Measurements from ENCODE around the gene FKRP.
"Not testable (repeated sequence)": the region's sequence is repeated elsewhere in the genome, so short reads cannot be mapped to it uniquely, and the experiment has no call there.

FKRP gene

DNA sequence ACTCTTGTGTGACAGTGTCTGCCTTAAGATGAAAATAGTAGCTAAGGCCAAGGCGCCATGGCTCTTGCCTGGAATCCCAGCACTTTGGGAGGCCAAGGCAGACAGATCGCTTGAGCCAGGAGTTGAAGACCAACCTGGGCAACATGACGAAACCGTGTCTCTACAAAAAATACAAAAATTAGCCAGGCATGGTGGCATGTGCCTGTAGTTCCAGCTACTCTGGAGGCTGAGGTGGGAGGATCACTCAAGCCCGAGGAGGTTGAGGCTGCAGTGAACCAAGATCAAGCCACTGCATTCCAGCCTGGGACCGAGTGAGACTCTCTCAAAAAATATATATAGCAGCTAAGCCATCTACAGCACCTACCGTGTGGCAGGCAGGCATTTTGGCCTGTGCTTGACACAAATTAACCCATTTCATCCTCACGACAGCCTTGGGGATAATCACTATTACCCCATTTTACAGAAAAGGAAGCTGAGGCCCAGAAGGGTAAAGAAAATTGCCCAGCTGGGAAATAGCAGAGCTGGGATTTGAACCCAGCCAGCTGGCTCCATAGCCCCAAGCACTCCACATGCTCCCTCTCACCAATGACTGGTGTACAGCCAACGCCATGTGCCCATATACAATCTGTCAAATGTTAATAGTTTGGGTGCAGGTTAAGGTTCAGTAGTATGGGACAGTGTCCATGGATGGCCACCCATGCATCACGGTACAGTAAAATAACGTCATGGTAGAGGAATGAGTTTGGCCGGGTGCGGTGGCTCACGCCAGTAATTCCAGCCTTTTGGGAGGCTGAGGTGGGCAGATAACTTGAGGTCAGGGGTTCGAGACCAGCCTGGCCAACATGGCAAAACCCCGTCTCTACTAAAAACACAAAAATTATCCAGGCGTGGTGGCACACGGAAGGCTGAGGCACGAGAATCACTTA is 39.5 kb downstream of the FKRP start:
- DNase-seq (ENCODE audit: low read depth): no peak

DNA sequence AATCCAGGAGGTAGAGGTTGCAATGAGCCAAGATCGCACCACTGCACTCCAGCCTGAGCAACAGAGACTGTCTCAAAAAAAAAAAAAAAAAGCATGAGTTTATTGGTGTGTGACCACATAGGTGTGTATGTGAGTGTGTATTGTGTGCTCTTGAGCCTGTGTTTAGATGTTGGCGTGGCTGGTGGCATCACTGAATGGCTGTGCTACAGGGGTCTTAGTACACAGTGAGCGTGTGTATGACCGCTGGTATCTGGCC is 40.1 kb downstream of the FKRP start:
- DNase-seq (ENCODE audit: low read depth): no peak

GRCh38 chr19:46786236-46787039 is 40.6 kb downstream of the FKRP start:
- peak; percentile 78 for DNase-seq (ENCODE audit: low read depth)

GRCh38 chr19:46787040-46787330 is 41.1 kb downstream of the FKRP start:
- no peak for DNase-seq (ENCODE audit: low read depth)

- peak; percentile 10 for DNase-seq (ENCODE audit: low read depth)
Observed at GRCh38 chr19:46787331-46788261, 41.7 kb downstream of the FKRP start.

DNA sequence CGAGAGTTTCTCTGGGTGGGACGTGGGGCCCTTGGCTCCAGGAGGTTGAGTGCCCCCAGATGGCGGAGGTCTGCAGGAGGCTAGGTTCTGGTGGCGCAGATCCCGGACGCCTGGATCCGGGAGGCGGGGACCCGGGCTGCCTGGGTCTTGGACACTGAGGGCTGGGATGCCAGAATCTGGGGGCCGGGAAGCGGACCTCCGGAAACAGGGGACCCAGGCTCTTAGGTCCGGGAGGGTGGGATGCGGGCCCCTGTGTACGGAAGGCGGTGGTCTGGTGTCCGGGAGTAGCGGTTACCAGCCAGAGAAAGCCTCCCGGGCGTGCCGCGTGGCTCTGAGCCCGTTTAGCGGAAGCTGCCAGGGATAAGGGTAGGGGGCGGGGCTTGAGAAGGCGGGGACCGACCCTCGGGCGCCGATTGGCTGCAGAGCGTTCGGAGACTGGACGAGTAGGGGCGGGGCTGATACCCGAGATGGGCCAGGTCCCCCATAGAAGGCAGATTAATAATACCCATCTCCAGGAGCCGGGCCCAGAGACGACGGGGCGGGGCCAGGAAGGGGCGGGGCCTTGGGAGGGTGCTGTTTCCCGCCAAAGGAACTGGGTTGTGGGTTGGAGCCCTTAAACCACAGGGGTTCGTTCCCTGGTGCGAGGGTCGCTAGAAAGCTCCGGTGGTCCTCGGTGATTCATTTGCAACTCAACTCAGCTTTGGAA is 42.6 kb downstream of the FKRP start, which contains the start of gene SLC1A5:
SLC1A5 (minus strand) TSS at position 333 of the 706 bp plus-strand sequence. CDS start 629 bp downstream, outside the sequence.
- peak; percentile 93 for DNase-seq (ENCODE audit: low read depth)

DNA sequence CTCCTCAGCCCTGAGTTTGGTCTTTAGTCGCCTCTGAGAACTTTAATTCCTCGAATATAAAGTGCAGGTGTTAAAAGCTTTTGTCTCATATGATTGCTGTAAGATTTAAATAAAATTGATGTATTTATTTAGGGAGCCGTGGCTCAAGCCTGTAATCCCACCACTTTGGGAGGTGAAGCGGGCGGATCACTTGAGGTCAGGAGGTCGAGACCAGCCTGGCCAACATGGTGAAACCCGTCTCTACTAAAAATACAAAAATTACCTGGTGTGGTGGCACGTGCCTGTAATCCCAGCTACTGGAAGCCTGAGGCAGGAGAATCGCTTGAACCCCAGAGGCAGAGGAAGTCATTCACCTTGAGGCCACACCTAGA is 43.1 kb downstream of the FKRP start:
- DNase-seq (ENCODE audit: low read depth): no peak

DNA sequence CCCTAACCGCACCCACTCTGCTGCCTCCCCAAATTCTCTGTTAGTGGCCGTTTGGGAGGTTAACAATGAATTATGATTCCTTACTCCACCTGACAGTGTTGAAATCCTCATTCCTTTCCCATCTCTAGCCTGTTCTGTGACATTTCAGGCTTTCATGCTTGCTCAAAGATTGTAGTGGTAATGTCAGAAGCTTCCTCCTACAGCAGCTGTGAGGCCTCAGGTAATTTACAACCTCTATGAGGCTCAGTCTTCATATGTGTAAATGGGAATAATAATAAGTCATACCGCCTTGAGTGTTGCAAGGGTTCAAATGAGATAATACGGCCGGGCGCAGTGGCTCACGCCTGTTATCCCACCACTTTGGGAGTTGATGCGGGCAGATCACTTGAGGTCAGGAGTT is 43.5 kb downstream of the FKRP start:
- no peak for DNase-seq (ENCODE audit: low read depth)

GRCh38 chr19:46791944-46792343 is 46.1 kb downstream of the FKRP start:
- DNase-seq (ENCODE audit: low read depth): no peak

DNA sequence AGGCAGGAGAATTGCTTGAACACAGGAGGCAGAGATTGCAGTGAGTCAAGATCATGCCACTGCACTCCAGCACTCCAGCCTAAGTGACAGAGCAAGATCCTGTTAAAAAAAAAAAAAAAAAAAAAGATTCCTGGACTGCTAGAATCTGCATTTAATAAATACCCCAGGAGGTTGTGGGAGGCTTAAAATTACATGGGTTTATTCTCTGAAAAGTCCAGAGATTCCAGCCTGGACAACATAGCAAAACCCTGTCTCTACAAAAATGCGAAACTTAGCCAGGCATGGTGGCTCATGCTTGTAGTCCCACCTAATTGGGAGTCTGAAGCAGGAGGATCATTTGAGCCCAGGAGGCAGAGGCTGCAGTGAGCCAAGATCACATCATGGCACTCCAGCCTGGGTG is 52.0 kb downstream of the FKRP start:
- no peak for DNase-seq (ENCODE audit: low read depth)

- no peak for DNase-seq (ENCODE audit: low read depth)
Observed at GRCh38 chr19:46798713-46799112, 52.9 kb downstream of the FKRP start.

- no peak for DNase-seq (ENCODE audit: low read depth)
Observed at GRCh38 chr19:46802152-46802551, 56.3 kb downstream of the FKRP start.

- DNase-seq (ENCODE audit: low read depth): no peak
Observed at GRCh38 chr19:46803555-46803954, 57.7 kb downstream of the FKRP start.

- DNase-seq (ENCODE audit: low read depth): not testable (repeated sequence)
Observed at GRCh38 chr19:46804432-46804831, 58.6 kb downstream of the FKRP start.

- DNase-seq (ENCODE audit: low read depth): no peak
Observed at GRCh38 chr19:46806656-46807055, 60.8 kb downstream of the FKRP start.
